Testis (tissue), 2 donors: ENCODE results near the gene RTL1.

ENCODE experiments used
- POLR2A ChIP-seq: fragments of 450-650 bp; IDR thresholded peaks from one replicate; pipeline ENCODE4 v1.6.1; 2017; ENCODE audit warnings: antibody characterized with exemption, mild to moderate bottlenecking, moderate library complexity
- TF ChIP-seq, protein P1 (sequence below), 3 experiments: fragments of 450-650 bp in 2 of 3; fragments of 200-600 bp in 1 of 3; sonication (generic) in 1 of 3; IDR thresholded peaks; one replicate each; pipeline ENCODE4 v1.5.1; 2016 to 2019; ENCODE audit warnings: antibody characterized with exemption in 3 of 3, mild to moderate bottlenecking in 2 of 3, moderate library complexity in 1 of 3

DNA sequence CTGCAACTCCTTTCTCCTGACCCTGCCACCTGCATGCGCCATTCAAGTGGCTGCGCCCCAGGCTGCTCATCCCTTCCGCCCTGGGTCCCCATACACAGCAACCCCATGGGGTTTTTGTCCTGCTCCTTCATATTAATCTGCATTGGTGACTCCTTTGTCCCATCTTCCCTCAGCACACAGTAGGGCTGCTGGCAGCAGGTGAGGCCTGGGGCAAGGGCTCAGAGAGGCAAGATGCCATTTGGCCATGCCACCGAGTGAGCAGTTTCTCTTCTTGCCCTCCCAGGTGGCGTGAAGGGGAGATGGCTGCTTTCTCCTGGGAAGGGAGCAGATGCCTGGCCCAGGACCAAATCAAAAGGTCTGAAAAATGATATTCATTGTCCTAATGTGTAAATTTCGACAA, 9.1 kb downstream of the RTL1 start:
- TF ChIP-seq, protein P1, sequence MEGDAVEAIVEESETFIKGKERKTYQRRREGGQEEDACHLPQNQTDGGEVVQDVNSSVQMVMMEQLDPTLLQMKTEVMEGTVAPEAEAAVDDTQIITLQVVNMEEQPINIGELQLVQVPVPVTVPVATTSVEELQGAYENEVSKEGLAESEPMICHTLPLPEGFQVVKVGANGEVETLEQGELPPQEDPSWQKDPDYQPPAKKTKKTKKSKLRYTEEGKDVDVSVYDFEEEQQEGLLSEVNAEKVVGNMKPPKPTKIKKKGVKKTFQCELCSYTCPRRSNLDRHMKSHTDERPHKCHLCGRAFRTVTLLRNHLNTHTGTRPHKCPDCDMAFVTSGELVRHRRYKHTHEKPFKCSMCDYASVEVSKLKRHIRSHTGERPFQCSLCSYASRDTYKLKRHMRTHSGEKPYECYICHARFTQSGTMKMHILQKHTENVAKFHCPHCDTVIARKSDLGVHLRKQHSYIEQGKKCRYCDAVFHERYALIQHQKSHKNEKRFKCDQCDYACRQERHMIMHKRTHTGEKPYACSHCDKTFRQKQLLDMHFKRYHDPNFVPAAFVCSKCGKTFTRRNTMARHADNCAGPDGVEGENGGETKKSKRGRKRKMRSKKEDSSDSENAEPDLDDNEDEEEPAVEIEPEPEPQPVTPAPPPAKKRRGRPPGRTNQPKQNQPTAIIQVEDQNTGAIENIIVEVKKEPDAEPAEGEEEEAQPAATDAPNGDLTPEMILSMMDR (IDR thresholded peaks at IDR 0.05): no peak
- no peak for TF ChIP-seq POLR2A
